ENCODE results near the gene CASS4. TPM values are rescaled to one million over a fixed set of nuclear protein-coding genes. Genes with fewer than 3 reads are reported as not detected.
"Not testable (repeated sequence)": the region's sequence is repeated elsewhere in the genome, so short reads cannot be mapped to it uniquely, and the experiment has no call there.

CASS4 gene
- total RNA-seq, 1 donor from 2014 or later = not detected

GRCh38 chr20:56409956-56410355, 2.1 kb upstream of the CASS4 start:
- no peaks in the 10 kb centered on the region for H3K9me3 Mint-ChIP-seq (ENCODE audit: unreplicated experiment)
- H3K4me1 Mint-ChIP-seq (ENCODE audit: unreplicated experiment) = peaks cover 12% of the 10 kb centered on the region
- peaks cover 2% of the 10 kb centered on the region for H3K36me3 Mint-ChIP-seq (ENCODE audit: low read depth, unreplicated experiment)
- no peak overlapping the region for H3K4me3 Mint-ChIP-seq (ENCODE audit: unreplicated experiment)
- DNase-seq (ENCODE audit: low spot score) = no peak
- TF ChIP-seq CTCF (IDR thresholded peaks at IDR 0.05; ENCODE audit: unreplicated experiment) = no peak
- no peak overlapping the region for H3K27ac Mint-ChIP-seq (ENCODE audit: unreplicated experiment)
- no peaks in the 10 kb centered on the region for H3K27me3 Mint-ChIP-seq (ENCODE audit: unreplicated experiment)

- not testable (repeated sequence) for H3K27ac Mint-ChIP-seq (ENCODE audit: unreplicated experiment); DNase-seq (ENCODE audit: low spot score); H3K36me3 Mint-ChIP-seq (ENCODE audit: low read depth, unreplicated experiment); H3K9me3 Mint-ChIP-seq (ENCODE audit: unreplicated experiment); H3K27me3 Mint-ChIP-seq (ENCODE audit: unreplicated experiment); H3K4me3 Mint-ChIP-seq (ENCODE audit: unreplicated experiment)
- H3K4me1 Mint-ChIP-seq (ENCODE audit: unreplicated experiment) = peaks cover 12% of the 10 kb centered on the region
These were observed 773 bp upstream of the CASS4 start for GRCh38 chr20:56411287-56411686.

GRCh38 chr20:56412473-56412790, 372 bp downstream of the CASS4 start:
- no peak for TF ChIP-seq CTCF (IDR thresholded peaks at IDR 0.05; ENCODE audit: unreplicated experiment)
- Mint-ChIP-seq H3K4me3 (ENCODE audit: unreplicated experiment) (no peak overlapping the region), H3K4me1 (ENCODE audit: unreplicated experiment) (peaks cover 15% of the 10 kb centered on the region)

GRCh38 chr20:56412949-56413348, 889 bp downstream of the CASS4 start:
- Mint-ChIP-seq H3K4me1 (ENCODE audit: unreplicated experiment) (peaks cover 20% of the 10 kb centered on the region), H3K4me3 (ENCODE audit: unreplicated experiment) (no peak overlapping the region), H3K9me3 (ENCODE audit: unreplicated experiment) (no peaks in the 10 kb centered on the region), H3K27me3 (ENCODE audit: unreplicated experiment) (peaks cover 4% of the 10 kb centered on the region), H3K27ac (ENCODE audit: unreplicated experiment) (no peak overlapping the region), H3K36me3 (ENCODE audit: low read depth, unreplicated experiment) (no peaks in the 10 kb centered on the region)
- DNase-seq (ENCODE audit: low spot score) = no peak
- TF ChIP-seq CTCF (IDR thresholded peaks at IDR 0.05; ENCODE audit: unreplicated experiment) = no peak

More at GRCh38 chr20:56412473-56412790, 372 bp downstream of the CASS4 start:
- no peak overlapping the region for H3K27ac Mint-ChIP-seq (ENCODE audit: unreplicated experiment)
- H3K9me3 Mint-ChIP-seq (ENCODE audit: unreplicated experiment) = no peaks in the 10 kb centered on the region
- DNase-seq (ENCODE audit: low spot score) = no peak
- H3K27me3 Mint-ChIP-seq (ENCODE audit: unreplicated experiment) = peaks cover 4% of the 10 kb centered on the region
- no peaks in the 10 kb centered on the region for H3K36me3 Mint-ChIP-seq (ENCODE audit: low read depth, unreplicated experiment)

GRCh38 chr20:56414842-56415765, 3.0 kb downstream of the CASS4 start:
- H3K4me1 Mint-ChIP-seq (ENCODE audit: unreplicated experiment) = peaks cover 25% of the 10 kb centered on the region
- no peaks in the 10 kb centered on the region for H3K36me3 Mint-ChIP-seq (ENCODE audit: low read depth, unreplicated experiment)
- no peak for DNase-seq (ENCODE audit: low spot score)
- H3K27me3 Mint-ChIP-seq (ENCODE audit: unreplicated experiment) = peaks cover 4% of the 10 kb centered on the region
- no peak overlapping the region for H3K4me3 Mint-ChIP-seq (ENCODE audit: unreplicated experiment)
- no peaks in the 10 kb centered on the region for H3K9me3 Mint-ChIP-seq (ENCODE audit: unreplicated experiment)
- H3K27ac Mint-ChIP-seq (ENCODE audit: unreplicated experiment) = no peak overlapping the region
- TF ChIP-seq CTCF (IDR thresholded peaks at IDR 0.05; ENCODE audit: unreplicated experiment) = no peak

Measured in endothelial cell (in vitro differentiated cells).